Adrenal gland (tissue), 5 donors: Measurements from ENCODE around the gene BABAM2.

Source experiments
- POLR2A ChIP-seq, 2 donors: fragments of 450-650 bp; IDR thresholded peaks; one replicate each; pipeline ENCODE4 v1.6.1; 2017; ENCODE audit warnings: antibody characterized with exemption in 2 of 2, mild to moderate bottlenecking in 2 of 2, moderate library complexity in 1 of 2
- TF ChIP-seq, protein P1 (sequence below), 6 experiments: fragments of 450-650 bp in 4 of 6; fragments of 200-600 bp in 2 of 6; sonication (generic) in 1 of 6; IDR thresholded peaks; 1 replicate in 5 of 6; 2 replicates in 1 of 6; pipeline versions ENCODE4 v1.5.1 to v1.8.0; 2016 to 2021; ENCODE audit warnings: antibody characterized with exemption in 6 of 6, mild to moderate bottlenecking in 2 of 6, moderate library complexity in 1 of 6
- donor health status: DM: no; HTN: no; CAD: no.

DNA sequence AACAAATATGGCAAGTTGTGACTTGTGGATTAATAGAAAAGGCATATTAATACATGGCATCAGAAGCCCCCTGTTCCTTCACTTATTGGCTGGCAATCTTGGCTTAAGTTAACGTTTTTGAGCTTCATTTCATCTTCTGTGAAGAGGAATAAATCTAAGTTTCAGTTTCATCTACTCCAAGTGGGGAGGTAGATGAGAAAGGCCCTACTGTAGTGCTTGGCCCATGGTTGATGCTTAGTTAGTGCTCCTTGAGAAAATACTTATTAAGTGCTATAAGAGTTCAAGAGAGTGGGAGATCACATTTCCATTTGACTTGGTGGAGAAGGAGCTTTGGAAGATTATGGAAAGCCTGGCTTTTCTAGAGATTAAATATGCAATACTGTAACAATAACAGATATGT is 244.3 kb downstream of the BABAM2 start:
- TF ChIP-seq, protein P1, sequence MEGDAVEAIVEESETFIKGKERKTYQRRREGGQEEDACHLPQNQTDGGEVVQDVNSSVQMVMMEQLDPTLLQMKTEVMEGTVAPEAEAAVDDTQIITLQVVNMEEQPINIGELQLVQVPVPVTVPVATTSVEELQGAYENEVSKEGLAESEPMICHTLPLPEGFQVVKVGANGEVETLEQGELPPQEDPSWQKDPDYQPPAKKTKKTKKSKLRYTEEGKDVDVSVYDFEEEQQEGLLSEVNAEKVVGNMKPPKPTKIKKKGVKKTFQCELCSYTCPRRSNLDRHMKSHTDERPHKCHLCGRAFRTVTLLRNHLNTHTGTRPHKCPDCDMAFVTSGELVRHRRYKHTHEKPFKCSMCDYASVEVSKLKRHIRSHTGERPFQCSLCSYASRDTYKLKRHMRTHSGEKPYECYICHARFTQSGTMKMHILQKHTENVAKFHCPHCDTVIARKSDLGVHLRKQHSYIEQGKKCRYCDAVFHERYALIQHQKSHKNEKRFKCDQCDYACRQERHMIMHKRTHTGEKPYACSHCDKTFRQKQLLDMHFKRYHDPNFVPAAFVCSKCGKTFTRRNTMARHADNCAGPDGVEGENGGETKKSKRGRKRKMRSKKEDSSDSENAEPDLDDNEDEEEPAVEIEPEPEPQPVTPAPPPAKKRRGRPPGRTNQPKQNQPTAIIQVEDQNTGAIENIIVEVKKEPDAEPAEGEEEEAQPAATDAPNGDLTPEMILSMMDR (IDR thresholded peaks at IDR 0.05): no peak
- TF ChIP-seq POLR2A (IDR thresholded peaks at IDR 0.05): no peak
